Omental fat pad (tissue), 4 donors: ENCODE measurements around the gene GGACT. TPM values are rescaled to one million over a fixed set of nuclear protein-coding genes. Genes with fewer than 3 reads are reported as not detected.

Source experiments
- ATAC-seq: fragments of 150-250 bp; one replicate; pipeline ENCODE4 v1.9.1; 2016; ENCODE audit warnings: mild to moderate bottlenecking, moderate library complexity; ENCODE audit not compliant: low FRiP score
- DNase-seq: peaks from one replicate; pipeline ENCODE4 v3.0.0-alpha.2; 2019; ENCODE audit warnings: low spot score
- total RNA-seq, 4 donors: library from RNA; depleted of rRNA; stranded (reverse); fragments of >200 nt; gene quantifications; one replicate each; pipeline ENCODE4 v1.1.0, GENCODE V29; 2016
- TF ChIP-seq, protein P1 (sequence below), 3 donors: fragments of 450-650 bp; IDR thresholded peaks; one replicate each; pipeline ENCODE4 v1.5.1; 2016 to 2017; ENCODE audit warnings: antibody characterized with exemption in 3 of 3, mild to moderate bottlenecking in 3 of 3, moderate library complexity in 2 of 3

GGACT gene
- total RNA-seq, 4 donors from 2014 or later: 2.6 to 4.6 (median 3.1) TPM

DNA sequence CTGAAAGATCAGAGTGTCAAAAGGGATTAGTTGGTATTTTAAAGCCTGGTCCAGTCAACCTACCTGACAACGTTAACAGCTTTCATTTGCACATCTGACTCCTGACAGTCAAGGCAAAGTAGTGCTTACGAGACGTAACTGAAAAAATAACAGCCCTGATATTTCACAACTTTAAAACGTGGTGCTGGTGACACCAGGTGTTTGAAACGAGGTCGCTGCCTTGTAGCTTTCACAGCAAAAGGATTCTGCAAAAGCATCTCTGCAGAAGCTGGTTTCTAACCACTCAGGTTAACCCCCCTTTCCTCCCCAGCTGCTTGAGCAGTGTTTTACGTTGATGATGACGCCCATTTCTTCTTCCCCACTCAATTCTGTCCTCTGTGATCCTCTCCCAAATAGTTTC lies 23.3 kb downstream of the GGACT start:
- TF ChIP-seq, protein P1, sequence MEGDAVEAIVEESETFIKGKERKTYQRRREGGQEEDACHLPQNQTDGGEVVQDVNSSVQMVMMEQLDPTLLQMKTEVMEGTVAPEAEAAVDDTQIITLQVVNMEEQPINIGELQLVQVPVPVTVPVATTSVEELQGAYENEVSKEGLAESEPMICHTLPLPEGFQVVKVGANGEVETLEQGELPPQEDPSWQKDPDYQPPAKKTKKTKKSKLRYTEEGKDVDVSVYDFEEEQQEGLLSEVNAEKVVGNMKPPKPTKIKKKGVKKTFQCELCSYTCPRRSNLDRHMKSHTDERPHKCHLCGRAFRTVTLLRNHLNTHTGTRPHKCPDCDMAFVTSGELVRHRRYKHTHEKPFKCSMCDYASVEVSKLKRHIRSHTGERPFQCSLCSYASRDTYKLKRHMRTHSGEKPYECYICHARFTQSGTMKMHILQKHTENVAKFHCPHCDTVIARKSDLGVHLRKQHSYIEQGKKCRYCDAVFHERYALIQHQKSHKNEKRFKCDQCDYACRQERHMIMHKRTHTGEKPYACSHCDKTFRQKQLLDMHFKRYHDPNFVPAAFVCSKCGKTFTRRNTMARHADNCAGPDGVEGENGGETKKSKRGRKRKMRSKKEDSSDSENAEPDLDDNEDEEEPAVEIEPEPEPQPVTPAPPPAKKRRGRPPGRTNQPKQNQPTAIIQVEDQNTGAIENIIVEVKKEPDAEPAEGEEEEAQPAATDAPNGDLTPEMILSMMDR (IDR thresholded peaks at IDR 0.05): no peak
- DNase-seq (no peak), ATAC-seq (no peak)

DNA sequence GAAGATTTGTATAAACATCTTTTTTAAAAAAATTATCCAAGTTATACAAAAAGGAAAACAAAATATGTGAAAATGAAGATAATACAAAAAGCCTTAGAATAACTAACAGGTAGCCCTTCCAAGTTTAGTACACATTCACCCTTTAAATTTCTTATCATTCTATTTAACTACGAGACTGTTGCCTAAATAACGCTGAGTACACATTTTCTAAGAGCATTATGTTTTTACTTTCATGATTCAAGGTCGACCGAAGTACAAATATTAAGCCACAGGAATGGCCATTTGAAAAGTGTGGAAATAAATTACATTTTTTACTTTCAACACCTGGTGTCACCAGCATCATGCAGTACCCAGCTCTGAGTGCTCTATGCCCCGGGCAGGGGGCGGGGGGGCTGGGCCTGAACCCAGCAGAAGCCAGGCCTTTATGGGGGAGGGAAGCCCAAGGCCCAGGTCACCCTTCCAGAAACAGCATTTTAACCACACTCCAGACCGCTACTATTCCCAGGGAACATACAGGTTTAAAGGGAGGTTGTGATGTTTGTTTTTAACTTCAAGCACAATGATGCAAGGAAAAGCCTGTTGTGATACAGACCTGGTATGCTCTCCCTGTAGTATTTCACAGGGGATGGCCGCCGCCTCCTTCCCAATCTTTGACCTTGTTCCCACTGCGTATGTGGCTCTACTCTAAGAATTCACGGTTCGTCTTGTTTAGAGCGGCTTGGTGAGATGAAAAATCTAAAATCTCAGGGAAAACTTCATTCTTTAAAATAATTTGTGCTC lies 24.0 kb downstream of the GGACT start:
- TF ChIP-seq, protein P1 (IDR thresholded peaks at IDR 0.05): no peak
- no peak for DNase-seq
- ATAC-seq: no peak

DNA sequence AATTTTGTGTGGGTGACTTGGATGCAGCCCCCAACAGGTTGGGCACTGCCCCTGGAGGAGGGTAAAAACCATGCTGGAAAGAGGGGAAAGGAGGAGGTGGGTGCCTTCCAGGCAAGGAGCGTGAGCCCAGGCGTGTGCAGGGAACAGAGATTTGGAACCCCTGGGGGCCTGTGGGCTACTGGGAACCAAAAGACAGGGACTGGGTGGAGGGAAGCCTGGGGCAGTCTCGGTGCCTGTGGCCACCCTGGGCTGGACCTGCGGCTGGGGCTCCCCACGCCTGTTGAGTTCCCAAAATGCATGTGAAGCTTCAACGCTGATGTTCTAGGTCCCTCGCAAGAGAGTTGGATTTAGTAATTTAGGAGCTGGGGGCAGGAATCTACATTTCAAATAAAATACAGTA lies 24.8 kb downstream of the GGACT start:
- DNase-seq (no peak), ATAC-seq (no peak)
- TF ChIP-seq, protein P1 (IDR thresholded peaks at IDR 0.05): no peak

DNA sequence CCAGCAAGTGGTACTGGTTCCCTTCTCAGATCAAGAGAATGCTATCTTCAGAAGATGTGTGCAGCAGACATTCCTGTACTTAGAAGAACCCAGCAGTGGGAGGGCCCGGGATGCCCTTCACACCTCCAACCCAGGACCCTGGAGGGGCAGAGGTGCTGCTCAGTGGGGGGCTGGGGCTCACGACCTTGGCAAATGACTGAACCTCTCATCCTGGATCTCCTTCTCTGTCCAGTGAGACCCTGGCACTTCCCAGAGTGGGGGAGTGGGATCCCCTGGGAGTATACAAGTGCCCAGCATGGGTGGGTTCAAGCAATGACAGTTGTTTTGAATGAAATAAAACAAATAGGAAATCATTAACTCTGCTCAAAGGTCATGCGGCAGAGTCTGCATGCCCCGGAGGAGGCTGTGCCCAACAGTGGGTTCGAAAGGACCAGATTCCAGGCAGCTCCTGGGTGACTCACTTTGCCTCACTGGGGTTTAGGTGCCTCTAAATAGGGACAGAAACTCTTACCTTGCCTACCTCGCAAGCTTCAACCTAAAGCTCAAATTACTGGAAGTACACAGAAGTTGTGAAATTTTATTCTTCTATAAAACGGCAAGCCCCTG lies 26.9 kb downstream of the GGACT start:
- TF ChIP-seq, protein P1 (IDR thresholded peaks at IDR 0.05): no peak
- ATAC-seq: no peak
- DNase-seq: no peak

DNA sequence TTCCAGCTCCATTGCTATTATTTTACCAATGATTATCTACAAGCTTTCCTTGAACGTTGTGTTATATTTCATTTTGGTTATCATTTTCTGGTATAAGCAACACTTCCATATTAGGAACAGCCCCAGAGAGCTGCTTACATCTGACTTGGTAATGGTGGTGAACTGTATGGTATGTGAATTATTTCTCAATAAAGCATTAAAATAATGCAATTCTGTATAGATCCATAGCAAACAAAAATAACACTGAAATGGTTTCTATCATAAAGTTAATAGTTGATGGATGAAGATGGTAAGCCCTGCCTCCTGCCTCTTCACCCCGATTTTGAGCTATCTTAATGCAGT lies 27.5 kb downstream of the GGACT start:
- ATAC-seq (no peak), DNase-seq (no peak)

DNA sequence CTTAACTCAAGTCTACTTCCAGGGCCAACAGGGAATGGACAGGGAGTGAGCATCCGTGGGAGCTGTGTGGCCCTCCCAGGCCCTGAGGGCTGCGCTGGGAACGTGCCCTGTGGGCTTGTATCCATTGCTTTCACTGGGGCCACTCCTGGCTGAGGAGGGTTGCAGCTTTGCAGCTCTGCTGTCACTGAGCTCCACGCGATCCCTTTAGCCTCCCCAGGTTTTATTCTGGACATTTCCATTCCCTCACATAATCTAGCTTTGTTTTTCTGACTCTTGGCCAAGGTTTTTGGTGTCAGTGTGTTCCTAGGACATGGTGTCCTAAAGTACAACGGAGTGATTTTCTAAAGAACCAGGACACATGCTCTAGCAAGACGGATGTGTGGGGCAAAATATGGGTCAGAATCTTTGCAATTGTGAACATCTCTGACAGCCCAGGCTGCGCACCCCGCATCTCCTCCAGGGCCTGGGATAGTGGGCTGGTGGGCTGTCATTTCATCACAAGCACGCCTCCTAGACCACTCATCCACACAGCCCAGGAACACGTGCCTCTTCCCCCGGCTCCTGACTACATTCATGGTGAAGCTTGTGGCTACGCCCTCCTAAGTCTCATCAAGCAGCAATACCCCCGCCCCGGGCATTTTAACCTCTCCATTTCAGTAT lies 28.0 kb downstream of the GGACT start:
- TF ChIP-seq, protein P1 (IDR thresholded peaks at IDR 0.05): no peak
- no peak for DNase-seq
- ATAC-seq: no peak

More for the DNA sequence above, 27.5 kb downstream of the GGACT start:
- TF ChIP-seq, protein P1 (IDR thresholded peaks at IDR 0.05): no peak
